BLaER1 (cell line): ENCODE measurements around the gene DYNLL2.

ENCODE experiments used
- H3K27ac ChIP-seq: shearing (Covaris generic); formaldehyde crosslinking; 2 replicates; pipeline ENCODE4 v1.8.1; 2022
- H3K27me3 ChIP-seq: shearing (Covaris generic); formaldehyde crosslinking; 2 replicates; pipeline ENCODE4 v1.8.1; 2022
- H3K36me3 ChIP-seq: shearing (Covaris generic); formaldehyde crosslinking; 2 replicates; pipeline ENCODE4 v1.8.1; 2022
- H3K4me1 ChIP-seq: shearing (Covaris generic); formaldehyde crosslinking; 2 replicates; pipeline ENCODE4 v1.8.1; 2022
- H3K4me2 ChIP-seq: shearing (Covaris generic); formaldehyde crosslinking; 2 replicates; pipeline ENCODE4 v1.8.1; 2022
- H3K4me3 ChIP-seq: shearing (Covaris generic); formaldehyde crosslinking; 2 replicates; pipeline ENCODE4 v1.8.1; 2022
- H3K9ac ChIP-seq: shearing (Covaris generic); formaldehyde crosslinking; 2 replicates; pipeline ENCODE4 v1.8.1; 2022
- H3K9me3 ChIP-seq: shearing (Covaris generic); formaldehyde crosslinking; 2 replicates; pipeline ENCODE4 v1.8.1; 2022
- H4K20me1 ChIP-seq: shearing (Covaris generic); formaldehyde crosslinking; 2 replicates; pipeline ENCODE4 v1.8.1; 2022
- Cebpa-rat ChIP-seq: shearing (Covaris generic); IDR thresholded peaks from 2 replicates; pipeline ENCODE4 v1.8.1; 2022

Gene DYNLL2

DNA sequence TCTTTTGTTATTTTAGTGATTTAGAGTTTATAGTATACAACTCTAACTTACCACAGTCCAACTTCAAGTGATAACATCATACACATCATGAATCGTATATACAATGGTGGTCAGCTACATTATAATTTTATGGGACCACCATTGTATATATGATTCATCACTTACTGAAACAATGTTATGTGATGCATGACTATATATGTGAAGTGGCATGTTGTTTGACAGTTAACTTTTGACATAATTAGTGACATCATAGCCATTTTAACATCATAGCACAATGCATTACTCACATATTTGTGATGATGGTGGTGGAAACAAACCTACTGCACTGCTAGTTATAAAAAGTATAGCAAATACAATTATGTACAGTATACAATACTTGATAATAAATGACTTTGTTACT, 21.9 kb downstream of the DYNLL2 start:
- H4K20me1 ChIP-seq: no peaks in the 10 kb centered on the region
- no peaks in the 10 kb centered on the region for H3K27me3 ChIP-seq
- no peaks in the 10 kb centered on the region for H3K9me3 ChIP-seq
- TF ChIP-seq Cebpa-rat: no peak
- H3K4me1 ChIP-seq: no peaks in the 10 kb centered on the region
- H3K4me3 ChIP-seq: no peak overlapping the region
- no peaks in the 10 kb centered on the region for H3K36me3 ChIP-seq
- H3K4me2 ChIP-seq: no peak overlapping the region
- no peak overlapping the region for H3K9ac ChIP-seq
- no peak overlapping the region for H3K27ac ChIP-seq

DNA sequence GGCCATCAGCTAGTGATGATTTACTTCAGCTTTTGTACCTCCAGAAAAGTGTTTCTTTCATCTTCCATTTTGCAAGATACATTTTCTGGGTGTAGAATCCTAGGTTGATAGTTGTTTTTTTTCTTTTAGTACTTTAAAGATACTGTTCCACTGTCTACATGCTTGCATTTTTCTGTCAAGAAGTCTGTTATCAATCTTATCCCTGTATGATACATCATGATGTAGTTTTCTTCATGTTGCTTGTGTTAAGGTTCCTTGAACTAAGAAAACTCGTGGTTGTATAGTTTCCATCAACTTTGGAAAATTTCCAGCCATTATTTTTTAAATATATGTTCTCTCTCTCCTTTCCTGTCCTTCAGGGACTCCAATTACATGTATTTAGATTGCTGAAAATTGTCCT, 24.1 kb downstream of the DYNLL2 start:
- no peak overlapping the region for H3K27ac ChIP-seq
- H3K4me2 ChIP-seq: no peak overlapping the region
- no peaks in the 10 kb centered on the region for H3K36me3 ChIP-seq
- H3K4me1 ChIP-seq: no peaks in the 10 kb centered on the region
- TF ChIP-seq Cebpa-rat: no peak
- no peak overlapping the region for H3K9ac ChIP-seq
- no peaks in the 10 kb centered on the region for H4K20me1 ChIP-seq
- H3K27me3 ChIP-seq: no peaks in the 10 kb centered on the region
- no peak overlapping the region for H3K4me3 ChIP-seq
- H3K9me3 ChIP-seq: no peaks in the 10 kb centered on the region

DNA sequence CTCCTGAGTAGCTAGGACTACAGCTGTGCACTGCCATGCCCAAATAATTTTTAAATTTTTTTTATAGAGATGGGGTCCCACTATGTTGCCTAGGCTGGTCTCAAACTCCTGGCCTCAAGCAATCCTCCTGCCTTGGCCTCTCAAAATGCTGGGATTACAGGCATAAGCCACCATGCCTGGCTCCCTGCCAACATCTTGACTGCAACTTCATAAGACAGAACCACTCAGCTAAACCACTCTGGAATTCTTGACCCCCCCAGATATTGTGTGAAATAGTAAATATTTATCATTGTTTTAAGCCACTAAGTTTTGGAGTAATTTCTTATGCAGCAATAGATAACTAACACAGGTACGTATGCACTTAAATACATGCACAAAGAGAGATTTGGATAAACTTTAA, 26.0 kb downstream of the DYNLL2 start:
- Histone ChIP-seq H3K27ac (no peak overlapping the region), H3K27me3 (no peaks in the 10 kb centered on the region), H3K4me1 (no peaks in the 10 kb centered on the region), H3K4me3 (no peak overlapping the region), H3K4me2 (no peak overlapping the region), H4K20me1 (no peaks in the 10 kb centered on the region), H3K36me3 (no peaks in the 10 kb centered on the region), H3K9me3 (no peaks in the 10 kb centered on the region), H3K9ac (no peak overlapping the region)
- no peak for TF ChIP-seq Cebpa-rat

DNA sequence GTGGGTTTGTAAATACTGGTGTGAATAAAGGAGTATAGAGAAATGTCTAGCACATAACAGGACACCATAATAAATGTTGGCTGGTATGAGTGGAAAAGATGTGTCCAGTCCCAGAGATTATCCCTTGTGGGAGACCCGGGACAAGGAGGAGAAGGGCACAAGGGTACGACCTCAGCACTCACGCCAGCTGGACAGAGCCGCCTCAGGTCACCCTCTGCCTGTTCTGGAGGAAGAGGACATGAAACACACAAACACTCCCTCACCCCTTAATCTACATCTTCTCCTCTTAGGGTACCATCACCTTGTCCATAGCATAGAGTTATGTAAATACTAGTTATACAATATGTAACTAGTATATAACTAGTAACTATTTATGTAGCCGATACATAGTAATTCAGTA, 26.8 kb downstream of the DYNLL2 start:
- Histone ChIP-seq H3K9me3 (no peaks in the 10 kb centered on the region), H3K27ac (no peak overlapping the region), H3K27me3 (no peaks in the 10 kb centered on the region), H3K4me2 (no peak overlapping the region), H4K20me1 (no peaks in the 10 kb centered on the region), H3K9ac (no peak overlapping the region), H3K4me3 (no peak overlapping the region), H3K4me1 (no peaks in the 10 kb centered on the region), H3K36me3 (no peaks in the 10 kb centered on the region)
- TF ChIP-seq Cebpa-rat: no peak

DNA sequence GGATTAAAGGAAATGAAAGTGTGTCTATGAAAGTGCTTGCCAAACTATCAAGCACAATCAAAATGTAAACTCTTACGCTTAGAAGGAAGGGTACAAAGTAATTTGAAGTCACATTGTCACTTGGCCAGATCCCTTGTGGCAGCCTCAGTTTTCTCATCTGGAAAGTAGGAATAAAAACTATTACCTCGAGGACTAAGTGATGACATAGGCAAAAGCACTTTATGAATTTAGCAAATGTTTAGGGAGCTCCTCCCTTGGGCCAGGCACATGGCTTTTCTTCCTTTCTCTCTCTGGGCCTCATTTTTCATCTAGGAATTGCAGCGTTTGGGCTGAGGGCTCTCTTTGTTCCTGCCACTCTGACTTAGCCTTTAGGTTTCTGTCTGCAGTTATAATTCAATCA, 28.5 kb downstream of the DYNLL2 start:
- Histone ChIP-seq H3K27me3 (no peaks in the 10 kb centered on the region), H4K20me1 (no peaks in the 10 kb centered on the region), H3K9ac (no peak overlapping the region), H3K4me3 (no peak overlapping the region), H3K9me3 (no peaks in the 10 kb centered on the region), H3K36me3 (no peaks in the 10 kb centered on the region), H3K4me2 (no peak overlapping the region), H3K4me1 (no peaks in the 10 kb centered on the region), H3K27ac (no peak overlapping the region)
- no peak for TF ChIP-seq Cebpa-rat

DNA sequence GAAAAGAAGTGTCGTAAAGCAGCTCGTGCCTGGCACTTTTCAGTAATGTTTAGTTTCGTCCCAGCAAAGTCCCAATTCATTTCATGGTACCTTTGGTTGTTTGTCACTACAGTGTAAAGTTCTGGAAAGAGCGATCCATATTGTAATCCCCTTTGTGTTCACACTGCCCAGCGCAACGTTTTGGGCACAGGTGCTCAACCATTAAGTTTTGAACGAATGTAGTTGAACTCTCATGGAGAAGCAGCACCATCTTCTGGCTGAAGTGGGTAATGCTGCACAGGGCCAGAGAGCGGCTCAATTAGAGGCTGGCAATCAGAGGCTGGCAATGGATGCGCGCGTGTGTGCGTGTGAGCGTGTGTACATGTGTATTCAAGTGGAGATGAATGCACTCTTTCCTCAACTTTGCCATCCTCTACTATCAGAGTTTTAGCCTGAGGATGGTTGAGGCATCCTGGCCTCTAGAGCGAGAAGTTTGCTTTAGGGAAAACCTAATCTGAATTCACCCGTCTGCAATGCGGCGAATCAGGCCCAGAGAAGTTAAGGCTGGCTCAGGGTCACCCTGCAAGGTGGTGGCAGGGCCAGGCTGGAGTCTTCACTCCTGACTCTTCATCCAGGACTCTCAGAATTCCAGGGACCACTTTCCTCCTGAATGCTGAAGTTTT, 29.9 kb downstream of the DYNLL2 start:
- Histone ChIP-seq H3K36me3 (no peaks in the 10 kb centered on the region), H3K4me2 (no peak overlapping the region), H3K4me1 (no peaks in the 10 kb centered on the region), H3K27me3 (no peaks in the 10 kb centered on the region), H3K9ac (no peak overlapping the region), H3K27ac (no peak overlapping the region), H4K20me1 (no peaks in the 10 kb centered on the region), H3K4me3 (no peak overlapping the region), H3K9me3 (no peaks in the 10 kb centered on the region)
- TF ChIP-seq Cebpa-rat: no peak

DNA sequence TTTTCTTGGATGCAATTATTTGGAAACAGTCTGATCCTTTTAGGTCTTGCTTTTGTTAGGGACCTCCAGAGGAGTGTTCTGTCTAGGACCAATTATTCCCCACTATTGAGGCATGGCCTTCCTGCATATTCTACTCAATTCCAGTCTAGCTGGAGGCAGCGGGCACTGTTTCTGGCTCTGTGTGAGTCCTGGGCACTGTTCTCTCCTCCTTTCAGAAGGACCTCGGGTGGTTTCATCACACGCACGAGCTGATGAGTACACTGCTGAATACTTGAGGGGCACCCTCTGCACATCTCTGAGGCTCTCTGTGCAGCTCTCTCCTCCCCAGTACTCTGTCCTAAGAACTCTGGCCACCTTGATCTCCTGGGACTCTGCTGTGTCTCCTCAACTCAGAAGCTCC, 30.7 kb downstream of the DYNLL2 start:
- TF ChIP-seq Cebpa-rat: no peak
- no peaks in the 10 kb centered on the region for H3K27me3 ChIP-seq

DNA sequence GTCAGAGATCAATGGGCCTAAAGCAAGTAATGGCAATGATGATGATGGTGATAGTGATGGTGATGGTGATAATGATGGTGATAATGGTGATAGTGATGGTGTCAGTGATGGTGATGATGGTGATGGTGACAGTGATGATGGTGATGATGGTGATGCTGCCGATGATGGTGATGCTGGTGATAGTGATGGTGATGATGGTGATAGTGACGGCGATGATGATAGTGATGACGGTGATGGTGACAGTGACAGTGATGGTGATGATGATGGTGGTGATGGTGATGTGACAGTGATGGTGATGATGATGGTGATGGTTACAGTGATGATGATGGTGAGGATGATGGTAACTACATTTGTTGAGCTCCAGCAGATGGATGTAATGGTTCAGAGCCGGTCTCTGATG, 34.2 kb downstream of the DYNLL2 start:
- H3K27me3 ChIP-seq: no peaks in the 10 kb centered on the region
- no peaks in the 10 kb centered on the region for H3K4me1 ChIP-seq
- no peaks in the 10 kb centered on the region for H3K9me3 ChIP-seq
- H3K36me3 ChIP-seq: no peaks in the 10 kb centered on the region
- H4K20me1 ChIP-seq: no peaks in the 10 kb centered on the region
- no peak overlapping the region for H3K9ac ChIP-seq
- H3K27ac ChIP-seq: no peak overlapping the region
- H3K4me3 ChIP-seq: no peak overlapping the region
- no peak for TF ChIP-seq Cebpa-rat
- no peak overlapping the region for H3K4me2 ChIP-seq

More for the DNA sequence above, 30.7 kb downstream of the DYNLL2 start:
- Histone ChIP-seq H3K4me3 (no peak overlapping the region), H3K9me3 (no peaks in the 10 kb centered on the region), H3K9ac (no peak overlapping the region), H3K27ac (no peak overlapping the region), H3K4me2 (no peak overlapping the region), H4K20me1 (no peaks in the 10 kb centered on the region), H3K36me3 (no peaks in the 10 kb centered on the region), H3K4me1 (no peaks in the 10 kb centered on the region)

DNA sequence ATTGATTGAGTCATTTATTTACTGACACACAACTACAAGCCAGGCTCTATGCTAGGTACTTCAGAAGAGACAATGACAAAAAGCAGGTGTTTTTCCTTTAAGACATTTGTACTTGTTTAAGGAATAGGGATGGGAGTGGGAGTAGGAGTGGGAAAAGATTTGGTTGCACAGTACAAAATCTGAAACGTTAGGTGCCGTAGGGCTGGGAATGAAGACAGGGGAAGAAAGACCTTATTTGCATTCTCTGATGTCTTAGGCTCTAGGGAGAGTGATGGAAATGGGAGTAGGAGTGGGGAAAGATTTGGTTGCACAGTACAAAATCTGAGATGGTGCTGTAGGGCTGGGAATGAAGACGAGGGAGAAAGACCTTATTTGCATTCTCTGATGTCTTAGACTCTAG, 36.3 kb downstream of the DYNLL2 start:
- Histone ChIP-seq H3K4me2 (no peak overlapping the region), H3K4me3 (no peak overlapping the region), H3K9me3 (no peaks in the 10 kb centered on the region), H4K20me1 (no peaks in the 10 kb centered on the region), H3K36me3 (no peaks in the 10 kb centered on the region), H3K27me3 (no peaks in the 10 kb centered on the region), H3K27ac (no peak overlapping the region), H3K9ac (no peak overlapping the region), H3K4me1 (no peaks in the 10 kb centered on the region)
- no peak for TF ChIP-seq Cebpa-rat

DNA sequence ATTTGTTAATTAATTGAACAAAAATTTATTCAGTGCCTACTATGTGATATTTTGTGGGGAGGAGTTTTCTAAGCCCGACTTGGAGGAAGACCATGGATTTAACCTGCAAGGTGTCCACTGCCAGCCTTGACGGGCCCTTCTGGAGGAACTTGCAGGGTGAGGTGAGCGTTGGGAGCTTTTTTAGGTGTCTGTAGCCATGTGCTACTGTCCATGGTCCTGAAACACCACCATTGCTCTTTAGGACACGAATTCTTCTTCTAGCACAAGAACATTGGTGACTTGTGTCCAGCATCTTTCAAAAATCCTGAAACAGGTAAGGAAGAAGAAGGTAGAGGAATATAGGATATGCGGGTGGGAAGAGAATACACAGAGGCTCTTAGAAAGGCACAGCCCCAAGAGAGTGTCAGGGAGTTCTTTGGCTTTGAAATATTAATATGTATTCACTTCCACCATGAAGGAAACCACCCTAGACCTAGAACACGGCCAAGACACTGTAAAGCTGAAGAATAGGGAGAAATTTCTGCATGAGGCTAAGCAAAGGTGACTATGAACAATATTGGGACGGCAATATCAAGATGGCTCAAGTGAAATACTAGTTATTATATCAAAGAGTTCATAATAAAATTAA, 37.1 kb downstream of the DYNLL2 start:
- Histone ChIP-seq H3K4me3 (no peak overlapping the region), H3K27me3 (no peaks in the 10 kb centered on the region), H3K9me3 (no peaks in the 10 kb centered on the region), H3K9ac (no peak overlapping the region), H3K27ac (no peak overlapping the region), H4K20me1 (no peaks in the 10 kb centered on the region), H3K4me1 (no peaks in the 10 kb centered on the region), H3K4me2 (no peak overlapping the region), H3K36me3 (no peaks in the 10 kb centered on the region)
- TF ChIP-seq Cebpa-rat: no peak

DNA sequence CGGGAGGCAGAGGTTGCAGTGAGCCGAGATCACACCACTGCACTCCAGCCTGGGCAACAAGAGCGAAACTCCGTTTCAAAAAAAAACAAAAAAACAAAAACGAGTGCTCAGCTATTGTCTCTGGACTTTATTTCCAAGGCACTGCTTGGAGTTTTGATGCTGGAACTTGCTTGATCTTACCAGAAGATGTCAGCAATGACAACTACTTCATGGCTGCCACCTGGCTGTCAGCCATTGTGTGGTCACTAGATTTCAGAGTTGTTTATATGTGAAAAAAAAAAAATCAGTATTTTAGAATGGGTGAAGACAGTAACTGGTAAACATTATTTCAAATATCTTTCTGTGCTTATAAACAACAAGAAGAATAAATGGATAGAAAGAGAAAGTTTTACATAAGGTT, 38.7 kb downstream of the DYNLL2 start:
- no peak overlapping the region for H3K4me2 ChIP-seq
- H3K27ac ChIP-seq: no peak overlapping the region
- no peak overlapping the region for H3K4me3 ChIP-seq
- TF ChIP-seq Cebpa-rat: no peak
- H3K9me3 ChIP-seq: no peaks in the 10 kb centered on the region
- no peak overlapping the region for H3K9ac ChIP-seq
- no peaks in the 10 kb centered on the region for H3K4me1 ChIP-seq
- H4K20me1 ChIP-seq: no peaks in the 10 kb centered on the region
- H3K36me3 ChIP-seq: no peaks in the 10 kb centered on the region
- no peaks in the 10 kb centered on the region for H3K27me3 ChIP-seq
